Kidney glomerular epithelial cell (primary cell): ENCODE results near the gene KLK8.
"Not testable (repeated sequence)": the region's sequence is repeated elsewhere in the genome, so short reads cannot be mapped to it uniquely, and the experiment has no call there.

Source experiments
- DNase-seq: peaks from one replicate; lab custom pipeline; 2025; lab: John Stamatoyannopoulos, UW

KLK8 gene

GRCh38 chr19:50982186-50982585 is 19.2 kb downstream of the KLK8 start:
- DNase-seq: no peak

GRCh38 chr19:50981587-50982146 is 19.7 kb downstream of the KLK8 start:
- no peak for DNase-seq

DNA sequence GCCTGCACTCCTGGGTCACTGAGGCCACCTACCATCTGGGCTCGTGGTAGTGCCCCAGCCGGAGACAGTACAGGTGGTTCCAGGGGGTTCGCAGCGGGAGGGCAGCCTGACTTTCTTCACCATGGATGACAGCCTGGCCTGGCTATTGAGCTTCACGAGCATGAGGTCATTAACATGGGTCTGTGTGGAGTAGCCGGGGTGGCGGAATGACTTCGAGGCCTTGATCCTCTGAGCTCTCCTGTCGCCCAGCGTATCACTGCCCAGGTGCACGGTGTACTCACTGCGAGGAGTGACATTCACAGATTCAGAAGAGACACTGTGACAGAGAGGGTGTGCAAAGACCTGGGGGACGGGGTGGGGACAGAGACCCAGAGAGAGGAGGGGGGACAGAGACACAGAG is 21.2 kb downstream of the KLK8 start:
- DNase-seq: no peak

DNA sequence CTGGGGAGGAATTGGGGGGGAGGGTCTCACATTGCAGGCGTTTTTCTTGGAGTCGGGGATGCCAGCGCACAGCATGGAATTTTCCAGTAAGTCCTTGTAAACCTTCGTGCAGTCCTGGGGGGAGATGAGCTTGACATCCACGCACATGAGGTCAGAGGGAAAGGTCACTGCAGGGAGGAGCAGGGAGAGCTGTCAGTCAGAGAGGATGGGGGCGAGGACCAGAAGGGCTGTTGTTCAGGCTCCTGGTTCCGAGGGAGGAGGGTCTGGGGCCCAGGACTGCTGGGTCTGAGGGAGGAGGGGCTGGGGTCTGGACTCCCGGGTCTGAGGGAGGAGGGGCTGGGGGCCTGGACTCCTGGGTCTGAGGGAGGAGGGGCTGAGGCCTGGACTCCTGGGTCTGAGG is 21.6 kb downstream of the KLK8 start:
- no peak for DNase-seq

GRCh38 chr19:50978772-50979390 is 22.5 kb downstream of the KLK8 start:
- DNase-seq: no peak

DNA sequence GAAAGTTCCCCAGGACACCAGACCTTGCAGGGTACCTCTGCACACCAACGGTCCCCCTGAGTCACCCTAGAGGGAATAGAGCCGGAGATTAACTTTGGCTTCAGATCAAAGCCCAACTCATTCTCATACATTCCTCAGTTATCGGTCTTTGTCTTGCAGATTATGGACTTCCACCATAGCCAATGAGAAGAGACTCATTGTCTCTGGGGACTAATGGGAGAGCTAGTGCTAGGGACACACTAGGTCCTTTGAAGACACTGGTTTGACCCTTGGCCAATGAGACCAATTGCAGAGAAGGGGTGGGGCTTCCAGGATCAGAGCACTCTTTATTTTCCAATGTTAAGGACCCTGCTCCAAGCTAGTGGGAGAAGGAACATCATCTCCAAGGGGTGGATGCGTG is 23.8 kb downstream of the KLK8 start:
- DNase-seq: no peak

DNA sequence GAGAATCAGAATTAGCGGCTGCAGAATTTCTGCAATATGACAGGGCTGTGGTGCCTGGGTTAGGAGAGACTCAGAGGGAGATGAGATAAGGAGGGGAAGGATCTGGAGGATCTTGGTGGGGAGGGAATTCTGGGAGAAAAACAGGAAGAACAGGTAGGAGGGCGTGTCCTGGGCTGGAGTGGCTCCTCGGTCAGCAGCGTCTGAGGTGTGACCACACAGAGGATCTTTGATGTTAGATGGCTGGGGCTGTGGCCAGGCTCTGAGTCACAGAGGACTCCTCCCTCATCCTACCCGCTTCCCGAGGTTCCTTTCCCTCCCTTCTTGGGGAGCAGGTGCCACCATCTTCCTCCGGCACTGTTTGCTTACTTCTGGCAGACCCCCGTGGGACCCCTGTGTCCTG is 25.6 kb downstream of the KLK8 start:
- no peak for DNase-seq

DNA sequence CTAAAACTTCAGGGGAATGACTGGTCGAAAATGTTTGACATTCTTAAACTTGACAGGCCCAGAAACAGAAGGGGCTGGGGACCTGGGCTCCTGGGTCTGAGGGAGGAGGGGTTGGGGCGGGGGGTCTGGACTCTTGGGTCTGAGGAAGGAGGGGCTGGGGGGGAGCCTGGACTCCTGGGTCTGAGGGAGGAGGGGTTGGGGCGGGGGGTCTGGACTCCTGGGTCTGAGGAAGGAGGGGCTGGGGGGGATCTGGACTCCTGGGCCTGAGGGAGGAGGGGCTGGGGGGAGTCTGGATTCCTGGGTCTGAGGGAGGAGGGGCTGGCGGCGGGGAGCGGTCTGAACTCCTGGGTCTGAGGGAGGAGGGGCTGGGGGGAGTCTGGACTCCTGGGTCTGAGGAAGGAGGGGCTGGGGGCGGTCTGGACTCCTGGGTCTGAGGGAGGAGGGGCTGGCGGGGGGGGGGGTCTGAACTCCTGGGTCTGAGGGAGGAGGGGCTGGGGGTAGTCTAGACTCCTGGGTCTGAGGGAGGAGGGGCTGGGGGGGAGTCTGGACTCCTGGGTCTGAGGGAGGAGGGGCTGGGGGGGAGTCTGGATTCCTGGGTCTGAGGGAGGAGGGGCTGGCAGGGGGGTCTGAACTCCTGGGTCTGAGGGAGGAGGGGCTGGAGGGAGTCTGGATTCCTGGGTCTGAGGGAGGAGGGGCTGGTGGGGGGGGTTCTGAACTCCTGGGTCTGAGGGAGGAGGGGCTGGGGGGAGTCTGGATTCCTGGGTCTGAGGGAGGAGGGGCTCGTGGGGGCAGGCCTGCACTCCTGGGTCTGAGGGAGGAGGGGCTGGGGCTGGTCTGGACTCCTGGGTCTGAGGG is 26.5 kb downstream of the KLK8 start:
- DNase-seq: no peak

DNA sequence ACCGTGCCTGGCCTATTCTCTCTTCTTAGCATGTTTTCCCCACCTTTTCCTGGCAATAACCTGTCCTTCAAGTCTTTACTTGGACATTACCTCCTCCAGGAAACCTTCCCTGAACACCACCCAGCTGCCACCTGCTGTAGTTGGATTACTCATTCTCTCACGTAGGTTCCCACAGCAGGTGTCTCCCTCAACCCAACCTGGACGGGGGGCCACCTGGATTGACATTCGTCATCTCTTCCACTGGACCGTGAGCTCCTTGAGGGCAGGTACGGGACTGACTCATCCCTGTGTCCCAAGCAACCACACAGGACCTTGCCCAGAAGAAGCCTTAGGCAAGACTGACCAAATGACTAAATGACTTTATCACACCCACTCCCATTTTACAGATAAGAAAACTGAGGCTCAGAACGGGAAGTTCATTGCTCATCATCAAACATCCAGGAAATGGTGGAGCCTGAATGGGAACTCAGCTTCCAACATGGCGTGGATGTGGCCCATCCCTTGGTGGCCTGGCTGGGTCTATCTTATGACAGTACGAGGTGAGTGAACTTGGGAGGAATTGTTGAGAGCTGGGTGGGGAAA is 28.5 kb downstream of the KLK8 start:
- no peak for DNase-seq

- not testable (repeated sequence) for DNase-seq
Observed at GRCh38 chr19:50969810-50970209, 31.6 kb downstream of the KLK8 start.

GRCh38 chr19:50969413-50969760 is 32.0 kb downstream of the KLK8 start, which contains the start of gene KLK6:
Gene KLK6, minus strand, starts transcription at chr19:50969591. Its CDS starts 1,487 bp downstream, at chr19:50968104.
- no peak for DNase-seq

GRCh38 chr19:50968716-50969412 is 32.5 kb downstream of the KLK8 start:
- no peak for DNase-seq

GRCh38 chr19:50967929-50968715 is 33.3 kb downstream of the KLK8 start:
- no peak for DNase-seq

DNA sequence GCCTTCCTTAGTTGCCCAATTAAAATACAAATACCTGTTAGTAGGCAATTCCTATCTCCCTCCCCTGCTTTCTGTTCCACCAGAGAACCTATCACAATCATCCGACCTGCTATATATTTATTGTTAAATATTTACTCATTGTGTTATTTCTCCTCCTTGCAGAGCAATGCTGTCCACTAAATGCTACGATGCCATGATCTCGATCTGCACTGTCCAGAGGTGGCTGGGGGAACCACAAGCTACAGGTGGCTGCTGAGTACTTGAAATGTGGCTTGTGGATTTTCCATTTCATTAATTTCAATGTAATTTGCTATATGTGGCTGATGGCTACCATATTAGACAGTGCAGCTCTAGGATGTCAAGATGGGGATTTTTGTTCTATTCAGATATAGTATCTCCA is 37.1 kb downstream of the KLK8 start:
- DNase-seq: no peak

DNA sequence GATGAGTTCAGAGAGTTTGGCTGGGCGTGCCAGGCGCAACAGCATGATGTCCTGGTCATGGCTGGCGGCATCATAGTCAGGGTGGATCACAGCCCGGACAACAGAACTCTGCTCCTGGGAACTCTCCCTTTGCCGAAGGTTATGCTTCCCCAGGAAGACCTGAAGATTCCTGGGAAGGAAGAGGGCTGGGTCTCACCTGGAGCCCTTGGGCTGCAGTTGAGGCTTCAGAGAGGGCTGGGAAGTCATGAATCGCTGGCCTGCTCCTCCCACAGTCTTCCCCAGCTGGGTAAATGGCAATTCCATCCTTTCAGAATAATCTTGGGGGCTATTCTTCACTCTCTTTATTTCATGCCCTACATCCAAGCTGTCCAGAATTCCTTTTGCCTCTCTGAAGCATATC is 38.0 kb downstream of the KLK8 start:
- DNase-seq: no peak

DNA sequence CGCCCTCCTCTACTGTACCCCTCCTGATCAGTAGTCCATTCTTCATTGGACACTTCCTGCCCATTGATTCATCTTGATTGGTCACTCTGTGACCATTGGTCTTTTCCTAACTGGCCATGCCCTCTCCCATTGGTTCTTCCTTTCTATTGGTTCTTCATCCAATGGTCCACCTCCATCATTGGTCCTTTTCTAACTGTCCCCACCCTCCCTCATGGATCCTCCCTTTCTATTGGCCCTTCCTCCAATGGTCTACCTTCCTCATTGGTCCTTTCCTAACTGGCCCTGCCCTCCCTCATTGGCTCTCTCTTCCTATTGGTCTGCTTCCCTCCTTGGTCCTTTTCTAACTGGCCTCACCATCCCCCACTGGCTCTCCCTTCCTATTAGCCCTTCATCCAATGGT is 39.2 kb downstream of the KLK8 start:
- DNase-seq: no peak

DNA sequence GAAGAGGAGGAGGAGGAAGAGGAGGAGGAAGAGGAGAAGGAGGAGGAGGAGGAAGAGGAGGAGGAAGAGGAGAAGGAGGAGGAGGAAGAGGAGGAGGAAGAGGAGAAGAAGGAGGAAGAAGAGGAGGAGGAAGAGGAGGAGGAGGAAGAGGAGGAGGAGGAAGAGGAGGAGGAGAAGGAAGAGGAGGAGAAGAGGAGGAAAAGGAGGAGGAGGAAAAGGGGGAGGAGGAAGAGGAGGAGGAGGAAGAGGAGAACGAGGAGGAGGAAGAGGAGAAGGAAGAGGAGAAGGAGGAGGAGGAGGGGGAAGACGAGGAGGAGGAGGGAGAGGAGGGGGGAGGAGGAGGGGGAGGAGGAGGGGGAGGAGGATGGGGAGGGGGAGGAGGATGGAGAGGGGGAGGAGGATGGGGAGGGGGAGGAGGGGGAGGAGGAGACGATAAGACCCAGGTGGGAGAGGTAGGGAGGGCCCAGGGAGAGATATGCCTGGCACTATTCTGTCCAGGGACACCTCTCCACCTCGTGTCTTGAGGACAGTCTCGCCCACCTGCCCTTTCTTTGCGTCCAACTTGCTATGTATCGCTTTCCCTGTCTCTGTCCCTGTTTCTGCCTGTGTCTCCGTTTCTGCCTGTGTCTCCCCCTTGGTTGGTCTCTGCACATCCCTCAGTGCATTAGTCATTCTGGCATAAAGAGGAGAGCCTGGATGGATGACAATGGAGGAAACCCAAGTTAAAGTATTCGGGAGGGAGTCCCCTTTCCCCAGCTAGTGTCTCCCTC is 41.5 kb downstream of the KLK8 start:
- DNase-seq: no peak

DNA sequence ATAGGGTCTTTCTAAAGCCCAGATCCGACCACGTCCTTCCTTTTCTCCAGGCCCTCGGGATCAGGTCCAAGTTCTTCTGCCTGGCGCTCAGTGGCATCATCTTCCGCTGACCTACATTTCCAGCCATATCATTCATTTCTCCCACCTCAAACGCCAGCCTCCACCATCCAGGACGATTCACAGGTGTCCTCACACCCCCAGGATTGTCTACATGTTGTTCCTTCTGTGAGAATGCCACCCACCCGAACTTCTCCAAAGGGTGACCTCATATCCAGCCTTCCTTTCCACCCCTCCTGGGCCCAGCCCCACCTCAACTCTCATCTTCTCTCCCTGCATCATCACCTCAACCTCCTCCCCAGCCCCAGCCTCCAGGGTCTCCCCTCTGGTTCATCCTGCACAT is 43.8 kb downstream of the KLK8 start:
- DNase-seq: no peak

DNA sequence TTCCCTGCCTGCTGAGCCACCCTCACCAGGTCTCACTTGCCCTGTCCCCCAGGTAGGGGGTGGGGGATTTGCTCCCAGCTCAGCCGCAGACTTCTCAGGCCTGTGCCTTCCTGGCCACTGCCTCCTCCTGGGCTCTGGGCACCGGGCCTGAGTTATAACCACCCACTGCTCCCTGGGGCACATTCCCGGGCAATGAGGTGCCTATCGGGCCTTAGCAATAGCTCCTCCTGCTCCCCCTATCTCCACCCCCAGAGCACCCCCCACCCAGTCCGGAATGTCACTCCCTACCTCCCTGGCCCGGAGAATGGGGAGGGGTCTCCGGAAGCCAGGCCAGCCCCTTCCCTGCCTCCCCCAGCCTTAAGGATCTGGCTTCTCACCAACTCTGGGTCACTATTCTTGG is 48.5 kb downstream of the KLK8 start, which contains the start of gene KLK5:
Gene KLK5 (minus strand): TSS at position 129 of the 400 bp plus-strand sequence. CDS start 381 bp downstream, outside the sequence.
- DNase-seq: no peak

- DNase-seq: no peak
Observed at GRCh38 chr19:50949861-50950260, 51.5 kb downstream of the KLK8 start.

DNA sequence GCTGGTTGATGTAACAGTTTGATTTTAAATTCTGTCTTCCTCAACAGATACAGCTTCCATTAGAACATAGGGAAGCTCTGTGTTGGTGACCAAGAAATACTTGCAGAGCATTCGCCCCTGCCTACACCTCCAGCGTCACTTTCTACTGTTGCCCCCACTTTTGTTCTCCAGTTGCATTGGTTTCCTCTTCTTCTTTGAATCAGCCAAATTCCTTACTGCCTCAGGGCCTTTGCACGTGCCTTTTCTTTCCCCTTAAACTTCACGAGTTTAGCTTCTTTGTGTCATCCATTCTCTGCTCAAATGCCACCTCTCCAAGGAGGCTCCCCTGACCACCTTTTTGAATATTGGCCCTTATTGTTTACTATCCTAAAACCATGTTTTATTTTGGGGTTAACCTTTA is 54.3 kb downstream of the KLK8 start:
- DNase-seq: no peak
